NCI-H1930 (cell line): ENCODE results near the gene NXPH1.
"Not testable (repeated sequence)": the region's sequence is repeated elsewhere in the genome, so short reads cannot be mapped to it uniquely, and the experiment has no call there.

Experiments used
- DNase-seq, 2 experiments: peaks; one replicate each; lab custom pipeline; 2025; lab: John Stamatoyannopoulos, UW

The NXPH1 gene

DNA sequence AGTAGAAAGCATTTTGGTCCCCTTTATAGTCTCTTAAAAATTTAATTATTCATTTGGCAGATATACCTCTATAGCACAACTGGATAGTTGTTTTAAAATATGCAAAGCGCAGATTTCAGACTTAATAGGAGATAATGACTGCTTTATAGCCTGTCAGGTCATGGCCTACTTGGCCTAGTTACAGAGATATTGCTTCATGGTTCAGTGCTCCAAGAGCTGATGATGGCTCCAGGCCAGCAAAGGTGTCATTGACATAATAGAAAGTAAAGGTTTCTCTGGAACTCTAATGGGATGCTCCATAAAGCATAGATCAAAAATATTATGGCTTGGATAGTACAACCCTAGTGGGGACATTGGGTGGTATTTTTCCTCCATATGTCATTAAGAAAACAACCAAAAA lies 285.7 kb downstream of the NXPH1 start:
- no peak for DNase-seq

DNA sequence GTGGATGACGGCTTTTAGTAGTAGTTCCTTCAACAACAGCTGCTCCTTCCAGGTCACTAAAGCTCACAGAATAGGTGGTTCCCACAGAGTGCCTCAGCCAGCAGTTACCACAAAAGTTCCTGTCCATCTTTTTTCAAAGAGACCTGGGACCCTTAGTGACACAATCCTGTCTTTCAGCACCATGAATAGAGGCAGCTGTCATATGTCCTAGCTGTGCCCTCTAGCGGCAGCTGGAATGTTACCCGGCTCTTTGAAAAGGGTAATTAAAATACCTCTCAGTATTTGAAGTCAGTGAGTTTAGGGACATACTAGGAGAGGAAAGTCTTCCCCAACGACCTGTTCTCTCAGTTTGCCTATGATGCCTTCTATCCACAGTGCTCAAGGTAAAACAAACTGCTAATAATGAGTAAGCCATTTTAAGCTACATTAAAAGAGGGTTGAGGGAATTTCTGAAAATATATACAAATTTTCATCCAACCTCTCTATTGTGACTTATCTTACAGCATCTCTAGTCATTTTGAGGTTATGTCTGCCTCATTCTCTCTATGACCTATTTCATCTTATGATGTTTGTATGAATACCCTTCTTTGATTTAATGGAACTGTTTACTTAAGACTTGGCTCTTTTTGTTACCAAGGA lies 290.8 kb downstream of the NXPH1 start:
- peak; percentile 13 to 25 for DNase-seq

DNA sequence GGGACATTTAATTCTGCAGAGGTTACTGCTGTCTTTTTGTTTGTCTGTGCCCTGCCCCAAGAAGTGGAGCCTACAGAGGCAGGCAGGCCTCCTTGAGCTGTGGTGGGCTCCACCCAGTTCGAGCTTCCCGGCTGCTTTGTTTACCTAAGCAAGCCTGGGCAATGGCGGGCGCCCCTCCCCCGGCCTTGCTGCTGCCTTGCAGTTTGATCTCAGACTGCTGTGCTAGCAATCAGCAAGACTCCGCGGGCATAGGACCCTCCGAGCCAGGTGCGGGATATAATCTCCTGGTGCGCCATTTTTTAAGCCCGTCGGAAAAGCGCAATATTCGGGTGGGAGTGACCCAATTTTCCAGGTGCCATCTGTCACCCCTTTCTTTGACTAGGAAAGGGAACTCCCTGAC lies 298.3 kb downstream of the NXPH1 start:
- not testable (repeated sequence) for DNase-seq

DNA sequence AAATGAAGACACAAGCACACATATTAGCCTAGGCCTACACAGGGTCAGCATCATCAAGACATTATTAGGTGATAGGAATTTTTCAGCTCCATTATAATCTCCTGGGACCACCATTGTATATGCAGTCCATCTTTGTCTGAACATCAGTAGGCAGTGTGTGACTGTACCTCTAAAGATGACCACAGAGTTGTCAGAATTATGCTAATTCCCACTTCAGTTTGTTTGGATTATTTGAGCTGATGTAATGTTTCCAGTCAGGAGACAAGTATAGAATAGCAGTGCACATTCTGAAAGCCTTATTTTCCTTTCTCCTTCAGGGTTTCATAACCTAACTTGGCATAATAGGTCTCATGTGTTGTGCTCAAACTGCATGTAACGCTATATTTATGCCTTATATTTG lies 306.4 kb downstream of the NXPH1 start:
- DNase-seq: no peak

DNA sequence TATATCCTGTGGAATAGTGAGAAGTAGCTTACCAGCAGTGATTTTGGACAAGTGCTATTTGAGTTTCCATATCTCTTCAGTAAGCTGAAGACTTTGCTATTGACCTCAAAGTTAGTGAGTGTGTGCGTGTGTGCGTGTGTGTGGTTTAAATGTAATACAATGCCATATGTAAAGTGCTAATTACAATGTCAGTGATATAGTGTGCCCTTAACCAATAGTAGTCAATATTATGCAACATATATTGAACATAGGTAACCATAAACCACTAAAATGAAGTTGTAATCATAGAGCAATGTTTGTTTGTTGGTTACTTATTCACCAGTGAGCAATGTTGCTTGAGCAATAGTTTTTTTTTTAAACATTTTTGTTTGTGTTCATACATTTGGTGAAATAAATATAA lies 309.4 kb downstream of the NXPH1 start:
- DNase-seq: no peak

DNA sequence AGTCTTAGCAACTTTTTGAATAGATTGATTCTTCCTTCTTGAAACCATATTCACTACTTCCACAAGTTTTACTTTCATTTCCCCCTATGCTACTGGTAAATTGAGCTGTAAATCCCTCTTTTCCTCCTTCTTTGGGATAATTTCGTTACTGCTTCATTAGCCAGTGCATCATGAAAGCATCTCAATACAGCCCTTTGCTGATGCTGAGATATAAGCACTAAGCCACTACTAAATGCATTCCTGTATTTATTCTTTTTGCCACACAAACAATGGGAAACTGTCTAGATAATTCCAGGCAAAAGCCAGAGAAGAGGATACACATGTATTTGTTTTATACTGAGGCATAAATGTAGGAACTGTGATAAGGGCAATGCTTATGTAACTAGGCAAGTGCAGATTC lies 313.9 kb downstream of the NXPH1 start:
- no peak for DNase-seq

DNA sequence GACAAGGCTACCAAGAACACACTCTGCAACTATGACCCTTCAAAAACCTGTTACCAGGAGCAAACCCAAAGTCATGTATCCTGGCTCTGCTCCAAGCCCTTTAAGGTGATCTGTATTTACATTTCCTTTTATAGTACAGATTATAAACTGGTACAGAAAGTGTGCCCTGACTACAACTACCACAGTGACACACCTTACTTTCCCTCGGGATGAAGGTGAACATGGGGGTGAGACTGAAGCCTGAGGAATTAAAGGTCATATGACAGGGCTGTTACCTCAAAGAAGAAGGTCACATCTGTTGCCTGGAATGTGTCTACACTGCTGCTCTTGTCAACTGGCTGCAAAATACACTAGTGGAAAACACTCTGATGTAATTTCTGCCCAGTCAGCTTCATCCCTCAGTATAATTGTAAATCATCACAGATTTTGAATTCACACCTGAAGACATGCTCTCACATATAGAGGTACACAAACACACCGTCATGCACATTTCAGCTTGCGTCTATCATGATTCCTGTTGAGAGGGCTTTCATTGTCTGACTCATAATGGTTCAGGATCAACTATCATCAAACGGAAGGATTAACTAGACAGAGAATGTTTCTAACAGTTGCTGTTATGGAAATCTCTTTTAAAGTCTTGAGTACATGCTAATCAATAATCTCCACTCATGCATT lies 318.3 kb downstream of the NXPH1 start:
- DNase-seq: no peak

DNA sequence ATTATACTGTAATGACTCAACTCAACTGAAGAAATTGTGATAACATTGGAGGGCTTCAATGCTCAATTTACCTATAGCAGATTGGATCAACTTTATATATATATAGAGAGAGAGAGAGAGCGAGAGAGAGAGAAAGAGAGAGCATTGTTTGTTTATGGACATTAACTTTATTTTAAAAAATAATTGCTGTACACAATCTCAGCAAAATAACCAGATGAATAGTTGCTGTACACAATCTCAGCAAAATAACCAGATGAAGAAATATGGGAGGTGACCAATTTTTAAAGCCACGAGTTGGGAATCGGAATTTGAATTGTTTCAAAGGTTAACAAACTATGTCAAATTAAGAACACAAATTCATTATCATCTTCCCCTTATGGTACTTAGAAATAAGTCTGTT lies 319.9 kb downstream of the NXPH1 start:
- DNase-seq: no peak

DNA sequence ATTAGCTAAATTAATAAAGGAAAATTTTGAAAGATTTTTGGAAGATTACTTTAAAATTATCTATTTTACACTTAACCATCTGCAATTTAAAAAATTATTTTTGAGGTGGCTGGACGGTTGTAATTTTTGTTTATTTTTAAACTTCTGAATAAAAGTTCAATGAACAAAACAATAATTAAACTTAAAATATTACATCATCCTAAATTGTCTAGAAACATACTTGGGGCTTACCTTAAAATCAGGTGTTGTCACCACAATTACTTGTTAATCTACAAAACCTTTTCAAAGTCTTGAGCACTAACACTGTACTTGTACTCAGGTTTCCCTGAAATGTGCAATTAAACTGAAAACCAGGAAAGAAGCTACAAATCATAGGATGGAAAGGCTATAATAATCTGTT lies 328.3 kb downstream of the NXPH1 start:
- DNase-seq: no peak

DNA sequence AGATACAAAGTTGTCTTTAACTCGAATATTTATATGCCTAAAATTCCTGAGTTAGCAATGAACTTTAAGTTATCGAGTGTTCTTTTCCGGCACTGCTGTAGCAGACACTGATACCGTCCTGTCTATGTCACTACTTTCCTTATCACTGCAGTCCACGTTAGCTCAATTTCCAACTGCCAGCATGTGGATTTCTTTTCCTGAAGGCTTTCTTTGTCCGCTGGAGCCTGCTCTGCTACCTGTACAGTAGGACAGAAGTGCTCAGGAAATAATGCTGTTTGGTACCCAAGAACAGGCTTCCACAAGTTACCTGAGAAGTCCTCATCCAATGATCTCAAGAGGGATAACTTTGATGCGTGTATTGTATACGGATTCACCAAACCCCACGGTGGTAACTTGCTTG lies 329.4 kb downstream of the NXPH1 start:
- no peak for DNase-seq

DNA sequence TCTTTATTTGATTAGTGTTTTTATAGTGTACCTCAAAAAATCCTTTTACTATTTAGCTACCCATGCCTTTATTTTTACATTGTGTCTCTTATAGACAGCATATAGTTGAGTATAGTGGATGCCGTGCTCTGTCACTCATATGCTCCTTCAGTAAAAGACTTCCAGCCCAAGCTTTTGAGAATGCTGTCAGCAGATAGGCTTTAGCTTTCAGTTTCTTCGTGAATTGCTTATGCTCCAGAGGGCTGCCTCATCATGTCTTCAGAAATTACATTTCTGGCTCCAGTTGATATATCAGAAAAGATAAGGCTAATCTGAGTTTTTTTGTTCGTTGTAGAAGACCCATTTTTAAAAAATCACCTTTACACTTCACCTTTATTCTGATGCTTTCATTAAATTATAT lies 332.0 kb downstream of the NXPH1 start:
- no peak for DNase-seq

DNA sequence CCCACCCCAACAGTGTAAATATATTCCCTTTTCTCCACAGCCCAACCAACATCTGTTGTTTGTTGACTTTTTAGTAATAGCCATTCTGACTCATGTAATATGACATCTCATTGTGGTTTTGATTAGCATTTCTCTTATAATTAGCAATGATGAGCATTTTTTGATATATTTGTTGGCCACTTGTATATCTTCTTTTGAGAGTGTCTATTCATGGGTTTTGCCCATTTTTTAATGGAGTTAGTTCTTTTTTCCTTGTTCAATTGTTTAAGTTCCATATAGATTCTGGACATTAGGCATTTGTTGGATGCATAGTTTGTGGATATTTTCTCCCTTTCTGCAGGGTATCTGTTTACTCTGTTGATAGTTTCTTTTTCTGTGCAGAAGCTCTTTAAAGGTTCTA lies 340.1 kb downstream of the NXPH1 start:
- DNase-seq: no peak

DNA sequence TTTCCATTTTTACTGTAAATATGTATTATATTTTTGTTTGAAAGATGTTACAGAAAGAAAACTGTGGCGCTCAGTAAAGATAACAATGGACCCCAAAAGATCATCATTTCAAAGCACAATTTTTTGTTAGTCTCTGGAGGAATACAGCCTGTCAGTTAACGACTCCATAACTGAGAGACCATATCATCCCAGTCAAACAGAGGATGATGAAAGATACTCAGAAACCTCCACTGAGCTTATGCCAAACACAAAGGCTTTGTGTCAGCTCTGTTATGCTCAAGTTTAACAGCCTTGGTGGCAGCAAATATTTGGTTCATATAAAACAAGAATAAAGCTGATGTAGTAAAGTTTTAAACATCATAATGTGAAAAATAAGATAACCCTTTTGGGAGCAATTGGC lies 345.1 kb downstream of the NXPH1 start:
- peak in 1 of 2 experiments; percentile 3 for DNase-seq

DNA sequence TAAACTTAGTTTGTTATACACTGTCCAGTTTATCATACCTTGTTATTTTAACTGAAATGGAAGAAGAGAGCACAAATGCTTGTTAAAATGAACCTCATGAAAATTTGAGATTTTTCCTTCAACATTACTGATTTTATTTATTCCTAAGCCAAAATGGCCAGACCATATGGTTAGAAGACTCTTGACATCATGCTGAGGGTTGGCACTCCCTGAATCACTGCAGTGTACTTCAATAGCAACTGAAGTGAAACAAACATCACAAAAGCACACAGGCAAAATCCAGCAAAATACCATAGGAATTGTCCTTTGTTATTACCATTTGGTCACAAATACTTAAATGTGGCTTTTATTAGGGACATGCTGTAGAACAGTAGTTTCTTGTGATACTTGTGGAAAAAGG lies 347.8 kb downstream of the NXPH1 start:
- DNase-seq: no peak

DNA sequence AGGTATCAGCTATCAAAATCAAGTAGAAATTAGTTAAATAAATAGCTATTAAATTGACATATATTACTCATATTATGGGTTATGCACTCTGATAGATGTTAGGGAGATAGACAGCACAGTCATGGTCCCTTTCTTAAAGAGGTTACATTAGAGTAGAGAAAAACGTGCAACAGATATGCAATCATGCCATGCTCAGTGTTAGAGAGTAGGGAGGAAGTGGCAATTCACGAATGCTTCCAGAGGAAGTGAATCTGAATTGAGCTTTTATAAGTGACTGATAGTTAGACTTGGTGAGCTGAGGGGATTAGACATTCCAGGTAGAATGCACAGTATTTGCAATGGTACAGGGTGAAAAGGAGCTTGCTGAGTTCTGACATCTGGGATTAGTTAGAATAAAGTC lies 349.8 kb downstream of the NXPH1 start:
- no peak for DNase-seq

DNA sequence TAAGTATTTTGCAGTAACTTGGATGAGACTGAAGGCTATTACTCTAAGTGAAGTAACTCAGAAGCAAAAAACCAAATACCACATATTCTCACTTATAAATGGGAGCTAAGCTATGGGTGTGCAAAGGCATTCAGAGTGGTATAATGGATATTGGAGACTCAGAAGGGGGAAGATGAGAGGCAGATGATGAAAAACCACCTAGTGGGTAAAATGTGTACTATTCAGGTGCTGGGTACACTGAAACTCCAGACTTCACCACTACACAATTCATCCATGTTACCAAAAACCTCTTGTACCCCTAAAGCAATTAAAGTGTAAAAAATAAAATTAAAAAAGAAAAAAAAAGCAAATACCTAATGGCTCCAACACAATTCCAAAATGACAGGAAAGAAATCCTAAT lies 351.7 kb downstream of the NXPH1 start:
- DNase-seq: no peak

DNA sequence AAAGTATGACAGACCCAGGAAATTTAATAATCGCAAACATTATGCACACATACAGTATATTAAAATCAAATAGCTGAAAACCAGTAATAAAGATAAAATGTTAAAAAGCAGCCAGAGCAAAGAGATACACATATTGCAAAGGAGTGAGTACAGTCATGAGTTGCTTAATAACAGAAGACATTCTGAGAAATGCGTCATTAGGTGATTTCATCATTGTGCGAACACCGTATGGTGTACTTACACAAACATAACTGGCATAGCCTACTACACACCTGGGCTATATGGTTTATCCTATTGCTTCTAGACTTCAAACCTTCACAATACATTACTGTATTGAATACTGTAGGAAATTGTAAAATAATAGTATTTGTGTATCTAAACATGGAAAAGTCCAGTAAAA lies 367.6 kb downstream of the NXPH1 start:
- DNase-seq: no peak
